Endothelial cell of umbilical vein (primary cell): ENCODE results near the gene RHOG. TPM values are rescaled to one million over a fixed set of nuclear protein-coding genes. Genes with fewer than 3 reads are reported as not detected.

Experiments
- BruUV-seq: library from RNA; stranded (reverse); fragments of 400-500 nt; replicated peaks from 2 replicates; lab custom pipeline; 2021; lab: Mats Ljungman, UMichigan
- CTCF ChIA-PET: fragments of 300-600, 350-600 bp; sonication (Branson Sonifier 250); formaldehyde crosslinking; loops from one replicate; lab custom pipeline; 2021; ENCODE audit warnings: antibody characterized with exemption, inconsistent platforms; lab: Charles Lee
- POLR2A ChIA-PET: fragments of 300-600, 350-600 bp; sonication (Branson Sonifier 250); formaldehyde crosslinking; loops from one replicate; lab custom pipeline; 2021; ENCODE audit warnings: antibody characterized with exemption, inconsistent platforms; lab: Charles Lee
- DNase-seq: peaks from one replicate; pipeline ENCODE4 v3.0.0-alpha.2; 2011; ENCODE audit warnings: low read depth, low spot score
- FAIRE-seq: peaks from 2 replicates; lab custom pipeline; 2011; peaks lifted over from hg19 to GRCh38; lab: Jason Lieb, UNC
- H2AFZ ChIP-seq: 2 replicates; pipeline ENCODE4 v1.6.0; 2012; ENCODE audit warnings: low read depth, low read length, control low read depth, inconsistent platforms
- H3K27ac ChIP-seq: 2 replicates; pipeline ENCODE4 v1.5.1; 2011; ENCODE audit warnings: low read depth, mild to moderate bottlenecking, control low read depth, low read length, moderate library complexity; ENCODE audit not compliant: insufficient read depth
- H3K27me3 ChIP-seq, 2 experiments: 2 replicates each; pipeline versions ENCODE4 v1.6.0 to v1.6.1; 2011; ENCODE audit warnings: low read length in 2 of 2, mixed read lengths in 1 of 2; ENCODE audit not compliant: control insufficient read depth in 2 of 2, insufficient read depth in 2 of 2
- H3K36me3 ChIP-seq, 2 experiments: 2 replicates in 1 of 2; 3 replicates in 1 of 2; pipeline ENCODE4 v1.5.1; 2011; ENCODE audit warnings: low read length in 2 of 2, mild to moderate bottlenecking in 1 of 2, moderate library complexity in 1 of 2; ENCODE audit not compliant: control insufficient read depth in 2 of 2, insufficient read depth in 2 of 2; ENCODE audit errors: extremely low read depth in 1 of 2
- H3K4me1 ChIP-seq: 3 replicates; pipeline ENCODE4 v1.5.1; 2011; ENCODE audit warnings: mild to moderate bottlenecking, low read length; ENCODE audit not compliant: control insufficient read depth, insufficient read depth; ENCODE audit errors: extremely low read depth
- H3K4me2 ChIP-seq: 2 replicates; pipeline ENCODE4 v1.6.1; 2011; ENCODE audit warnings: low read length, control low read depth, mixed read lengths; ENCODE audit not compliant: insufficient read depth
- H3K4me3 ChIP-seq, 3 experiments: fragments of 200-600 bp in 1 of 3; sonication (generic), shearing (Covaris generic) in 1 of 3; replicated peaks in 1 of 3; 2 replicates each; pipeline ENCODE4 v1.5.1; 2011 to 2016; ENCODE audit warnings: control low read depth in 3 of 3, low read length in 3 of 3, mild to moderate bottlenecking in 2 of 3, inconsistent platforms in 1 of 3, low read depth in 1 of 3, moderate library complexity in 1 of 3; ENCODE audit not compliant: insufficient read depth in 1 of 3
- H3K79me2 ChIP-seq: 2 replicates; pipeline ENCODE4 v1.6.0; 2012; ENCODE audit warnings: low read length, inconsistent platforms; ENCODE audit not compliant: control insufficient read depth, insufficient read depth
- H3K9ac ChIP-seq: replicated peaks from 2 replicates; pipeline ENCODE3; 2011; ENCODE audit warnings: low read length, control low read depth; ENCODE audit not compliant: insufficient read depth; ENCODE audit errors: extremely low read depth
- H3K9me1 ChIP-seq: replicated peaks from 3 replicates; pipeline ENCODE4 v1.6.0; 2011; ENCODE audit warnings: mild to moderate bottlenecking, low read length; ENCODE audit not compliant: control insufficient read depth, insufficient read depth; ENCODE audit errors: extremely low read depth
- H3K9me3 ChIP-seq: replicated peaks from 2 replicates; pipeline ENCODE4 v1.5.1; 2012; ENCODE audit warnings: low read length, inconsistent platforms; ENCODE audit not compliant: control insufficient read depth, insufficient read depth
- H4K20me1 ChIP-seq: replicated peaks from 2 replicates; pipeline ENCODE3; 2011; ENCODE audit warnings: mild to moderate bottlenecking, low read length; ENCODE audit not compliant: control insufficient read depth, insufficient read depth; ENCODE audit errors: extremely low read depth
- EZH2 ChIP-seq: IDR thresholded peaks from 2 replicates; pipeline ENCODE4 v1.6.1; 2012; ENCODE audit warnings: borderline replicate concordance, low read depth, mild to moderate bottlenecking, moderate library complexity, low read length, inconsistent platforms; ENCODE audit not compliant: severe bottlenecking
- FOS ChIP-seq: IDR thresholded peaks from 2 replicates; pipeline ENCODE4 v1.6.1; 2011; ENCODE audit warnings: mild to moderate bottlenecking, low read length, moderate library complexity, borderline replicate concordance; ENCODE audit not compliant: insufficient read depth
- GATA2 ChIP-seq: IDR thresholded peaks from 2 replicates; pipeline ENCODE4 v1.7.0; 2011; ENCODE audit warnings: low read depth, mild to moderate bottlenecking, moderate library complexity, mixed read lengths, low read length; ENCODE audit not compliant: insufficient read length, insufficient read depth
- JUN ChIP-seq: IDR thresholded peaks from 2 replicates; pipeline ENCODE4 v1.6.1; 2011; ENCODE audit warnings: borderline replicate concordance, low read depth; ENCODE audit not compliant: insufficient read length, insufficient read depth
- MAX ChIP-seq: IDR thresholded peaks from 2 replicates; pipeline ENCODE4 v1.6.1; 2011; ENCODE audit not compliant: insufficient read depth, insufficient read length
- MYC ChIP-seq: IDR thresholded peaks from one replicate; pipeline ENCODE4 v1.6.1; 2011; ENCODE audit warnings: mild to moderate bottlenecking, low read depth, low read length
- POLR2A ChIP-seq: IDR thresholded peaks from 2 replicates; pipeline ENCODE4 v1.6.1; 2012; ENCODE audit warnings: low read depth, mild to moderate bottlenecking, control low read depth, low read length
- POLR2AphosphoS5 ChIP-seq: IDR thresholded peaks from 2 replicates; pipeline ENCODE4 v1.6.1; 2012; ENCODE audit warnings: low read depth, mild to moderate bottlenecking, control low read depth, low read length, moderate library complexity; ENCODE audit not compliant: insufficient read depth
- dilution Hi-C: fragments of 300-500 bp; cut with MboI; formaldehyde crosslinking; loops from one replicate; pipeline ENCODE4 v1.15.0; 2019; ENCODE audit warnings: low sequenced_read_pairs; ENCODE audit not compliant: extremely low pct_ligation_motif_present
- intact Hi-C: fragments of 100-400 bp; cut with micrococcal nuclease; formaldehyde crosslinking; loops from one replicate; pipeline ENCODE4 v1.10.0; 2022
- polyA plus RNA-seq, 4 experiments: library from polyadenylated mRNA; depleted of rRNA in 3 of 4; stranded (reverse) in 3 of 4; unstranded in 1 of 4; fragments of >200 nt; gene quantifications; 2 replicates each; pipeline versions ENCODE4 v1.2.1 to v1.2.3, GENCODE V29; 2011 to 2012; ENCODE audit warnings: missing spikeins in 1 of 4
- total RNA-seq: library from RNA; stranded (reverse); gene quantifications from 2 replicates; pipeline ENCODE4 v1.2.3, GENCODE V29; 2021
- TF ChIP-seq, protein P1 (sequence below), 2 donors: IDR thresholded peaks; 1 replicate in 1 of 2; 2 replicates in 1 of 2; pipeline ENCODE4 v1.5.1; 2011; ENCODE audit warnings: low read length in 2 of 2, mild to moderate bottlenecking in 2 of 2, moderate library complexity in 2 of 2, control low read depth in 1 of 2, inconsistent platforms in 1 of 2, low read depth in 1 of 2; ENCODE audit not compliant: insufficient read depth in 1 of 2; ENCODE audit errors: extremely low read depth in 1 of 2

The RHOG gene
- total and polyA plus RNA-seq, 2 donors (not counting 3 experiments of a cell fraction or from before 2014, with no cell fraction given): 69.0 to 119 TPM

GRCh38 chr11:3820971-3821370, 19.8 kb downstream of the RHOG start:
- CTCF ChIA-PET: interaction anchor here (0.9 to 3.8 kb wide), 5 partner anchors 13 to 237 kb away, joined by 3 to 30 read pairs (median 5); partner anchors contain the start of genes PGAP2, RHOG and STIM1
- Histone ChIP-seq H3K4me2 (no peak overlapping the region), H3K79me2 (no peaks in the 10 kb centered on the region), H3K4me1 (no peaks in the 10 kb centered on the region), H3K27me3 (no peaks in the 10 kb centered on the region), H4K20me1 (no peaks in the 10 kb centered on the region), H3K9ac (no peak overlapping the region), H3K36me3 (peaks cover 2 to 4% of the 10 kb centered on the region in 2 experiments), H3K9me3 (no peaks in the 10 kb centered on the region), H3K27ac (no peak overlapping the region), H3K4me3 (no peak overlapping the region), H2AFZ (no peak overlapping the region), H3K9me1 (no peaks in the 10 kb centered on the region)
- intact Hi-C loops (no loop called here), dilution Hi-C loops (no loop called here)
- no TSS peak for BruUV-seq
- DNase-seq: no peak
- TF ChIP-seq GATA2: no peak
- TF ChIP-seq, protein P1, sequence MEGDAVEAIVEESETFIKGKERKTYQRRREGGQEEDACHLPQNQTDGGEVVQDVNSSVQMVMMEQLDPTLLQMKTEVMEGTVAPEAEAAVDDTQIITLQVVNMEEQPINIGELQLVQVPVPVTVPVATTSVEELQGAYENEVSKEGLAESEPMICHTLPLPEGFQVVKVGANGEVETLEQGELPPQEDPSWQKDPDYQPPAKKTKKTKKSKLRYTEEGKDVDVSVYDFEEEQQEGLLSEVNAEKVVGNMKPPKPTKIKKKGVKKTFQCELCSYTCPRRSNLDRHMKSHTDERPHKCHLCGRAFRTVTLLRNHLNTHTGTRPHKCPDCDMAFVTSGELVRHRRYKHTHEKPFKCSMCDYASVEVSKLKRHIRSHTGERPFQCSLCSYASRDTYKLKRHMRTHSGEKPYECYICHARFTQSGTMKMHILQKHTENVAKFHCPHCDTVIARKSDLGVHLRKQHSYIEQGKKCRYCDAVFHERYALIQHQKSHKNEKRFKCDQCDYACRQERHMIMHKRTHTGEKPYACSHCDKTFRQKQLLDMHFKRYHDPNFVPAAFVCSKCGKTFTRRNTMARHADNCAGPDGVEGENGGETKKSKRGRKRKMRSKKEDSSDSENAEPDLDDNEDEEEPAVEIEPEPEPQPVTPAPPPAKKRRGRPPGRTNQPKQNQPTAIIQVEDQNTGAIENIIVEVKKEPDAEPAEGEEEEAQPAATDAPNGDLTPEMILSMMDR (IDR thresholded peaks at IDR 0.05; ENCODE audit: extremely low read depth in 1 of 2, insufficient read depth in 1 of 2, low read depth in 1 of 2, low read length in 2 of 2): no peak
- TF ChIP-seq EZH2: no peak
- no peak for TF ChIP-seq MYC
- no peak for TF ChIP-seq FOS
- no peak for TF ChIP-seq JUN
- no peak for TF ChIP-seq POLR2AphosphoS5
- TF ChIP-seq MAX: no peak
- TF ChIP-seq POLR2A: no peak
- POLR2A ChIA-PET: no interaction called here
- FAIRE-seq: no peak
